ENCODE results near the gene CPED1.

- TF ChIP-seq POLR2A (IDR thresholded peaks at IDR 0.05) (no peak), CTCF (IDR thresholded peaks at IDR 0.05) (no peak)
These were observed 281.3 kb downstream of the CPED1 start for GRCh38 chr7:121269798-121270197.

All from testis (tissue), 2 donors.